DMS153 (cell line): ENCODE measurements around the gene PCK2.
"Not testable (repeated sequence)": the region's sequence is repeated elsewhere in the genome, so short reads cannot be mapped to it uniquely, and the experiment has no call there.

Source experiments
- DNase-seq: peaks from one replicate; lab custom pipeline; 2025; lab: John Stamatoyannopoulos, UW

PCK2 gene

GRCh38 chr14:24095271-24096068, 1.4 kb downstream of the PCK2 start:
- no peak for DNase-seq

- DNase-seq = no peak
These were observed 2.6 kb downstream of the PCK2 start for GRCh38 chr14:24096545-24097181.

- DNase-seq = no peak
These were observed 4.3 kb downstream of the PCK2 start for GRCh38 chr14:24098229-24098926.

- peak; percentile 63 for DNase-seq
These were observed 5.1 kb downstream of the PCK2 start for GRCh38 chr14:24098927-24099813.

GRCh38 chr14:24100197-24100981, 6.3 kb downstream of the PCK2 start:
- no peak for DNase-seq

- DNase-seq = no peak
These were observed 6.9 kb downstream of the PCK2 start for GRCh38 chr14:24100982-24101494.

GRCh38 chr14:24102357-24103048, 8.4 kb downstream of the PCK2 start:
- no peak for DNase-seq

- DNase-seq = no peak
These were observed 9.3 kb downstream of the PCK2 start for GRCh38 chr14:24103451-24103850.

- DNase-seq = not testable (repeated sequence)
These were observed 11.6 kb downstream of the PCK2 start for GRCh38 chr14:24105609-24106239.

GRCh38 chr14:24106672-24107271, 12.7 kb downstream of the PCK2 start:
- DNase-seq = no peak

- DNase-seq = no peak
These were observed 14.3 kb downstream of the PCK2 start for GRCh38 chr14:24108336-24108874.

- no peak for DNase-seq
These were observed 15.9 kb downstream of the PCK2 start for GRCh38 chr14:24110060-24110459.

GRCh38 chr14:24110523-24110922, 16.4 kb downstream of the PCK2 start:
- no peak for DNase-seq

- no peak for DNase-seq
These were observed 19.3 kb downstream of the PCK2 start for GRCh38 chr14:24113379-24113800.

- DNase-seq = peak; percentile 79
These were observed 19.9 kb downstream of the PCK2 start for GRCh38 chr14:24113801-24114531.

GRCh38 chr14:24114532-24115421, 20.7 kb downstream of the PCK2 start, which contains the start of the genes DCAF11 and NRL:
TSS of gene DCAF11 (plus strand) at chr14:24114777. CDS start at chr14:24115595, 818 bp downstream.
TSS of gene NRL (minus strand) at chr14:24114949. CDS start at chr14:24082848, 32,101 bp downstream.
- peak; percentile 100 for DNase-seq
